NCI-H774 (cell line): ENCODE results near the gene MRGPRG.

Source experiments
- DNase-seq: peaks from one replicate; lab custom pipeline; 2025; lab: John Stamatoyannopoulos, UW

Gene MRGPRG

GRCh38 chr11:3206922-3207204 lies 11.8 kb downstream of the MRGPRG start:
- no peak for DNase-seq

- no peak for DNase-seq
Observed at GRCh38 chr11:3206156-3206921, 12.3 kb downstream of the MRGPRG start.

GRCh38 chr11:3205261-3206155 lies 13.1 kb downstream of the MRGPRG start:
- no peak for DNase-seq

GRCh38 chr11:3204141-3205015 lies 14.2 kb downstream of the MRGPRG start:
- DNase-seq: no peak

GRCh38 chr11:3203221-3204043 lies 15.2 kb downstream of the MRGPRG start:
- no peak for DNase-seq

GRCh38 chr11:3202759-3203158 lies 15.9 kb downstream of the MRGPRG start:
- DNase-seq: no peak

GRCh38 chr11:3202305-3202704 lies 16.3 kb downstream of the MRGPRG start:
- no peak for DNase-seq

- no peak for DNase-seq
Observed at GRCh38 chr11:3201677-3202181, 16.9 kb downstream of the MRGPRG start.

GRCh38 chr11:3201112-3201581 lies 17.5 kb downstream of the MRGPRG start:
- no peak for DNase-seq

- no peak for DNase-seq
Observed at GRCh38 chr11:3200388-3201111, 18.1 kb downstream of the MRGPRG start.

- no peak for DNase-seq
Observed at GRCh38 chr11:3199537-3200295, 18.9 kb downstream of the MRGPRG start.

GRCh38 chr11:3198815-3199214 lies 19.8 kb downstream of the MRGPRG start:
- no peak for DNase-seq

GRCh38 chr11:3197878-3198528 lies 20.6 kb downstream of the MRGPRG start:
- no peak for DNase-seq

GRCh38 chr11:3197044-3197695 lies 21.4 kb downstream of the MRGPRG start:
- DNase-seq: no peak

GRCh38 chr11:3196161-3197043 lies 22.2 kb downstream of the MRGPRG start:
- no peak for DNase-seq

- DNase-seq: no peak
Observed at GRCh38 chr11:3195251-3196160, 23.1 kb downstream of the MRGPRG start.
